ENCODE results near the gene DNASE1L2.

Gene DNASE1L2

GRCh38 chr16:2205967-2206313 lies 30.3 kb upstream of the DNASE1L2 start:
- TF ChIP-seq CTCF (IDR thresholded peaks at IDR 0.05; ENCODE audit: low read depth, low read length): no peak
- H3K9me3 ChIP-seq: no peaks in the 10 kb centered on the region
- no peaks in the 10 kb centered on the region for H3K27me3 ChIP-seq
- peaks cover 11% of the 10 kb centered on the region for H3K4me1 ChIP-seq
- DNase-seq: no peak
- peak overlapping the region; percentile 80 for H3K4me3 ChIP-seq (ENCODE audit: low read depth, low read length)
- H3K36me3 ChIP-seq: peaks cover 36% of the 10 kb centered on the region

- Histone ChIP-seq H3K4me3 (ENCODE audit: low read depth, low read length) (peak overlapping the region; percentile 80), H3K9me3 (no peaks in the 10 kb centered on the region), H3K4me1 (peaks cover 13% of the 10 kb centered on the region), H3K27me3 (no peaks in the 10 kb centered on the region), H3K36me3 (peaks cover 36% of the 10 kb centered on the region)
- no peak for DNase-seq
- TF ChIP-seq CTCF (IDR thresholded peaks at IDR 0.05; ENCODE audit: low read depth, low read length): no peak
Measured at GRCh38 chr16:2206420-2206779, 29.8 kb upstream of the DNASE1L2 start.

GRCh38 chr16:2206780-2207433 lies 29.3 kb upstream of the DNASE1L2 start:
- Histone ChIP-seq H3K27me3 (no peaks in the 10 kb centered on the region), H3K4me1 (peaks cover 13% of the 10 kb centered on the region), H3K4me3 (ENCODE audit: low read depth, low read length) (no peak overlapping the region), H3K9me3 (no peaks in the 10 kb centered on the region), H3K36me3 (peaks cover 36% of the 10 kb centered on the region)
- no peak for TF ChIP-seq CTCF (IDR thresholded peaks at IDR 0.05; ENCODE audit: low read depth, low read length)
- no peak for DNase-seq

- Histone ChIP-seq H3K4me3 (ENCODE audit: low read depth, low read length) (no peak overlapping the region), H3K27me3 (no peaks in the 10 kb centered on the region), H3K36me3 (peaks cover 46% of the 10 kb centered on the region), H3K4me1 (peaks cover 20% of the 10 kb centered on the region), H3K9me3 (no peaks in the 10 kb centered on the region)
- TF ChIP-seq CTCF (IDR thresholded peaks at IDR 0.05; ENCODE audit: low read depth, low read length): no peak
- no peak for DNase-seq
Measured at GRCh38 chr16:2207872-2208271, 28.4 kb upstream of the DNASE1L2 start.

DNA sequence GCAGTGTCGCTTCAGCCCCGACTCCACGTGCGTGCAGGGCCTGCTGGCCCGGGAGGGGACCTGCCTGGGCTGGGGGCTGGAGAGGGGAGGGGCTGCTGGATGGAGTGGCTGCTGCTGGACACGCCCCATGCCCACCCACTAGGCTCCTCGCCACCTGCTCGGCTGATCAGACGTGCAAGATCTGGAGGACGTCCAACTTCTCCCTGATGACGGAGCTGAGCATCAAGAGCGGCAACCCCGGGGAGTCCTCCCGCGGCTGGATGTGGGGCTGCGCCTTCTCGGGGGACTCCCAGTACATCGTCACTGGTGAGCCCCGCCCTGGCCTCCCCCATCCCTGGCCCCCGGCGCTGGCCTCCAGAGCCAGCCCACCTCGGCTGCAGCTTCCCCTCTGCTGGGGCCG lies 27.9 kb upstream of the DNASE1L2 start:
- Histone ChIP-seq H3K9me3 (no peaks in the 10 kb centered on the region), H3K4me1 (peaks cover 21% of the 10 kb centered on the region), H3K4me3 (ENCODE audit: low read depth, low read length) (no peak overlapping the region), H3K27me3 (no peaks in the 10 kb centered on the region), H3K36me3 (peaks cover 47% of the 10 kb centered on the region)
- TF ChIP-seq CTCF (IDR thresholded peaks at IDR 0.05; ENCODE audit: low read depth, low read length): no peak
- no peak for DNase-seq

DNA sequence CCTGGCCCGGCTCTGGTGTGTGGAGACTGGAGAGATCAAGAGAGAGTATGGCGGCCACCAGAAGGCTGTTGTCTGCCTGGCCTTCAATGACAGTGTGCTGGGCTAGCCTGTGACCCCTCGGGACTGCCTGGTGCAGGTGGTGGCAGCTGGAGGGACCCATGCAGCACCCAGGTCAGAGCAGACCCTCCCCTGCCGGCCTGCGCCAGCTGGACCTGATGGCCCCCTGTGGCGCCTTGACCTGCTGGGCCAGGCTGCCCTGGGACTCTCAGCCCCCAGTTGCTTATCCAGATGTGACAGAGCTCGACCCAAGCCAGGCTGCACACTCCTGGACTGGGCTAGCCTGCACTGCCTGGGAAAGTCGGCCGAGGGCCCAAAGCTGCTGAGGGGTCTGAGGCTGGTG lies 27.5 kb upstream of the DNASE1L2 start:
- H3K4me3 ChIP-seq (ENCODE audit: low read depth, low read length): no peak overlapping the region

More for the DNA sequence above, 27.5 kb upstream of the DNASE1L2 start:
- no peaks in the 10 kb centered on the region for H3K27me3 ChIP-seq
- DNase-seq: no peak
- peaks cover 47% of the 10 kb centered on the region for H3K36me3 ChIP-seq
- TF ChIP-seq CTCF (IDR thresholded peaks at IDR 0.05; ENCODE audit: low read depth, low read length): no peak
- no peaks in the 10 kb centered on the region for H3K9me3 ChIP-seq
- peaks cover 21% of the 10 kb centered on the region for H3K4me1 ChIP-seq
